ENCODE results near the gene ARHGEF33. TPM values are rescaled to one million over a fixed set of nuclear protein-coding genes. Genes with fewer than 3 reads are reported as not detected.

Gene ARHGEF33
- total and polyA plus RNA-seq, 2 of the 13 experiments (the other 11 are each of a cell fraction or from before 2014, with no cell fraction given): 0.04 TPM; not detected in 1

GRCh38 chr2:38947241-38948239 is 57.9 kb downstream of the ARHGEF33 start (continued):
- no peak for TF ChIP-seq RAD51 (IDR thresholded peaks at IDR 0.05; ENCODE audit: borderline replicate concordance)
- no peak for TF ChIP-seq ZMAT3 (CRISPR knock-in tag; conservative IDR thresholded peaks at IDR 0.05)
- TF ChIP-seq ZNF431 (CRISPR knock-in tag; IDR thresholded peaks at IDR 0.05; ENCODE audit: borderline replicate concordance, low read depth): no peak
- TF ChIP-seq TCF7 (IDR thresholded peaks at IDR 0.05; ENCODE audit: low read depth): peak; percentile 9; the same call in 1 of the 2 replicates
- TF ChIP-seq SMAD3 (CRISPR knock-in tag; IDR thresholded peaks at IDR 0.05): no peak
- no peak for TF ChIP-seq ONECUT2 (CRISPR knock-in tag; IDR thresholded peaks at IDR 0.05)
- TF ChIP-seq ZBTB44 (CRISPR knock-in tag; IDR thresholded peaks at IDR 0.05): no peak
- no peak for TF ChIP-seq ZBTB7A (CRISPR knock-in tag; IDR thresholded peaks at IDR 0.05)
- no peak for TF ChIP-seq ATRX (CRISPR knock-in tag; IDR thresholded peaks at IDR 0.05; ENCODE audit: borderline replicate concordance)
- TF ChIP-seq JUND (CRISPR knock-in tag; IDR thresholded peaks at IDR 0.05): no peak
- TF ChIP-seq TBP (CRISPR knock-in tag; IDR thresholded peaks at IDR 0.05): no peak
- TF ChIP-seq MAZ (IDR thresholded peaks at IDR 0.05; ENCODE audit: borderline replicate concordance, low read depth, low read length): no peak
- no peak for TF ChIP-seq MAZ (CRISPR knock-in tag; IDR thresholded peaks at IDR 0.05; ENCODE audit: low read depth)
- no peak for TF ChIP-seq LCORL (IDR thresholded peaks at IDR 0.05)
- peak; percentile 53 for TF ChIP-seq LCORL (CRISPR knock-in tag; IDR thresholded peaks at IDR 0.05)
- TF ChIP-seq ZNF3 (CRISPR knock-in tag; IDR thresholded peaks at IDR 0.05): peak; percentile 75; the same call in 1 of the 2 replicates
- TF ChIP-seq ARNTL (CRISPR knock-in tag; IDR thresholded peaks at IDR 0.05): 0 out of 2 replicates have a peak, but pooled peaks have one; percentile 19
- TF ChIP-seq GABPA (IDR thresholded peaks at IDR 0.05; ENCODE audit: low read depth, low read length): no peak
- TF ChIP-seq GABPA (CRISPR knock-in tag; IDR thresholded peaks at IDR 0.05; ENCODE audit: low read depth): no peak
- TF ChIP-seq RFXAP (CRISPR knock-in tag; IDR thresholded peaks at IDR 0.05; ENCODE audit: borderline replicate concordance): no peak
- peak; percentile 93; the same call in 1 of the 2 replicates for TF ChIP-seq TFDP1 (CRISPR knock-in tag; IDR thresholded peaks at IDR 0.05; ENCODE audit: borderline replicate concordance)
- no peak for TF ChIP-seq JDP2 (CRISPR knock-in tag; IDR thresholded peaks at IDR 0.05; ENCODE audit: borderline replicate concordance)
- TF ChIP-seq ZNF839 (CRISPR knock-in tag; IDR thresholded peaks at IDR 0.05; ENCODE audit: borderline replicate concordance): no peak; the same call in 1 of the 2 replicates
- no peak for TF ChIP-seq SMAD1 (CRISPR knock-in tag; IDR thresholded peaks at IDR 0.05; ENCODE audit: borderline replicate concordance, low read depth)
- no peak for TF ChIP-seq ZNF713 (CRISPR knock-in tag; IDR thresholded peaks at IDR 0.05)
- no peak for TF ChIP-seq ZNF709 (CRISPR knock-in tag; IDR thresholded peaks at IDR 0.05)
- TF ChIP-seq TRIM24 (CRISPR knock-in tag; IDR thresholded peaks at IDR 0.05): no peak
- TF ChIP-seq SMAD9 (CRISPR knock-in tag; IDR thresholded peaks at IDR 0.05): no peak
- TF ChIP-seq MTA1 (CRISPR knock-in tag; IDR thresholded peaks at IDR 0.05; ENCODE audit: borderline replicate concordance): 0 out of 2 replicates have a peak, but pooled peaks have one; percentile 51
- no peak for TF ChIP-seq KLF12 (CRISPR knock-in tag; IDR thresholded peaks at IDR 0.05; ENCODE audit: borderline replicate concordance)
